Prostate gland (tissue), 2 donors: ENCODE measurements around the gene HPX.

Experiments used
- CTCF ChIP-seq, 4 experiments: fragments of 200-600 bp in 2 of 4; fragments of 450-650 bp in 2 of 4; sonication (generic) in 2 of 4; IDR thresholded peaks; 1 replicate in 3 of 4; 2 replicates in 1 of 4; pipeline ENCODE4 v1.5.1; 2016 to 2019; ENCODE audit warnings: antibody characterized with exemption in 4 of 4, mild to moderate bottlenecking in 2 of 4, moderate library complexity in 2 of 4
- POLR2A ChIP-seq: fragments of 450-650 bp; IDR thresholded peaks from one replicate; pipeline ENCODE4 v1.6.1; 2016; ENCODE audit warnings: antibody characterized with exemption, mild to moderate bottlenecking
- POLR2AphosphoS5 ChIP-seq: sonication (generic); formaldehyde crosslinking; IDR thresholded peaks from one replicate; pipeline ENCODE4 v1.6.1; 2017; ENCODE audit warnings: antibody characterized with exemption

- no peak for TF ChIP-seq POLR2A
- no peak for TF ChIP-seq CTCF (IDR thresholded peaks at IDR 0.05)
- no peak for TF ChIP-seq POLR2AphosphoS5
Observed at GRCh38 chr11:6417907-6418556, 22.8 kb downstream of the HPX start.
